GM18519 (cell line): ENCODE results near the gene RAPGEF6.
A peak's percentile ranks its signal among the peaks of the same experiment; 100 is the strongest.
"Not testable (repeated sequence)": the region's sequence is repeated elsewhere in the genome, so short reads cannot be mapped to it uniquely, and the experiment has no call there.

ENCODE experiments used
- ATAC-seq: cut with Tn5 transposase; IDR thresholded peaks from one replicate; pipeline ENCODE4 v1.9.1; 2021; ENCODE audit warnings: mild to moderate bottlenecking, moderate library complexity; ENCODE audit not compliant: unreplicated experiment, low FRiP score

Gene RAPGEF6

DNA sequence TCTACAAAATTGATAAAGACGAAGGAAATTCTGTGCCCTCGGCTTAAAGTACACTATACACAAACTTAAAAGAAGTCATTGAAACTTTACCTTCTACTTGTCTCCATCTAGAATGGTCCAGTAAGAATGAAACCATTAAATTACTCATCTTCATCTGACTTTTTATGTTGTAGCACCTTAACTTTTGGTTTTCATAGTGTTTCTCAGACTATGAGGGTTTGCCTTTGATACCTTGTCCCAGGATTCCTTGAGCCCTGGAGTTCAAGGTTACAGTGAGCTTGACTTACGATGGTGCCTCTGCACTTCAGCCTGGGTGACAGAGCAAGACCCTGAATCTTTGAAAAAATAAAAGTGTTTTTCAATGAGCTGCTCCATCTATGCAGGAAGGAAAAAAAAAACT lies 239.0 kb downstream of the RAPGEF6 start:
- ATAC-seq, result peak; percentile 91

DNA sequence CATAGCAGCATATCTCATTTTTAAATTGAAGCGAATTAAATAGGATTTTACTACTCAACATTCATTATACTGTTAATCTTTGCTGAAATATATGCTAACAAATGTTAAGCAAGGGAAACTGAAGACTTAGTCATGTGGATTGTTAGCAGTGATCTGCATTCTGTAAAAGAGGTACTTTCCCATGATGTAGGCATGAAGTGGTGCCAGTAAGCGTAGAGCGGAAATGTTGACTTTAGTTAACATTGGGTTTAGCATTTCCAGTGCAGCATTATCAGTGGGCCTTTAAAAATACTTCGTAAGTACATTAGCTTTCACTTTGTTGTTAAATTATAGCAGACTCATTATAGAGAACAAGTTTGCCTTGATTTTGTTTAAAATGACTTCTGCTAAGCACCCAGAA lies 240.9 kb downstream of the RAPGEF6 start:
- ATAC-seq, result peak; percentile 41

DNA sequence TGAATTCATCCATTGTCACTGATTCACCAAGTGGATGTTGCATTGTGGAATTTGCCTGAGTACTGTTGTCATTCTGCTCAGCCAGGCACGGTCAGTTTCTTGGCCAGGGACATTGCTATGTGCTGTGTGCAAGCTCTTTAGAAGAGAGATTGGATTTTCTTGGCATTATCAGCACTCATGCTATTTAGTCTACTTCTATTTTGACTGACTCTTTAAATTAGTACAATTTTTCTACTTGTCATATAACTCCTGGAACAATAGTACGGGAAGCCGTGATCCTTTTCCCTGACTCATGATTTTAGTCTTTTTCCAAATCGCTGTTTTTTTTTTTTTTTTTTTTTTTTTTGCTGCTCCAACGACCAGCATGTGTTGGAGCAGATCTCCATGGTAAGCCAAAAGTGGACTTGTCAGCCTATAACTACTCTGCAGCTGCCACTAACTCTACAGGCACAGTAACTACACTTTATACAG lies 241.5 kb downstream of the RAPGEF6 start:
- no peak for ATAC-seq

DNA sequence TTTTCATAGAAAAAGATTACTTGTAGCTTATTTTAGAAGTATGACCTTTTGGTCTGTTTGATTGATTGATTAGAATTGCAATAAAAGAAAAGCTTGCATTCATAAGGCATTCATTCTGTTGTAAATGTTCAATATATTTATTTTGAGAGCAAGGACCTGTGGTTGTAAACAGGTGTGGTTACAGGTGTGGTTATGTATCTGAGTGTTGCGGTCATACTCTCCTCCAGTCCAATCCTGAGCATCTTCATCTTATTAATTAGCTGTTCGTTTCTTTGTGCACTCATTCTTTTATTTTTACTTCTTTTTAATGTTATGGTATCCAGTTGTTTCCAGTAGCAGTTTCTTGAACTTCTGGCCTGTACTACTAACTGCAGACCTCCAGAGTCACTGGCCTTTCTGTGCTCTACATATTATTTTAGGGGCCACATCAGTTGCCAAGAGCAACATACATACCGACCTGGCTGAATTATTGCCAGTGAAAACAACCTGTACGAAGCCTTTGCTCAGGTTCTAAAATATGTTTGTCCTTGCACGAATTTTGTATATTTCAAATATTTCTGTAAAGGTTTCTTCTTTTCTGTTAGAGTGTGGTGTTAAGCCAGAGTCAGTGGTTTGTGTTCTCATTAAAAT lies 242.4 kb downstream of the RAPGEF6 start:
- no peak for ATAC-seq

DNA sequence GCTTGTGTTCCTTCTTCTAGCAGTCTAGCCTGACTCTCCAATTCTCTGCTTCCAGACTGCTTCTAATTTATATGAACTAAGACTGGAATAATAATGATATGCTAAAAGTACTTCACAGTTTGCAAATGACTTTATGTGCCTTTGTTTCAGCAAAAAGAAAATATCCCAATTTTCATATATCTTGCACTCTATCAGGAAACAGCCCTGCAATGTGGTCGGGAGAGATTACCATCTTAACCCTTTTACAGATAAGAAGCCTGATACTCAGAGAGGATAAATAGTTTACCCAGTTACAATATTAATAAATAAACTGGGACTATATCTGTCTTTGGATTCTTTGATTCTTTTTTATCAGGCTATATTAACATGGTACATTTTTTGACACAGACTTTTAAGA lies 245.2 kb downstream of the RAPGEF6 start:
- no peak for ATAC-seq

DNA sequence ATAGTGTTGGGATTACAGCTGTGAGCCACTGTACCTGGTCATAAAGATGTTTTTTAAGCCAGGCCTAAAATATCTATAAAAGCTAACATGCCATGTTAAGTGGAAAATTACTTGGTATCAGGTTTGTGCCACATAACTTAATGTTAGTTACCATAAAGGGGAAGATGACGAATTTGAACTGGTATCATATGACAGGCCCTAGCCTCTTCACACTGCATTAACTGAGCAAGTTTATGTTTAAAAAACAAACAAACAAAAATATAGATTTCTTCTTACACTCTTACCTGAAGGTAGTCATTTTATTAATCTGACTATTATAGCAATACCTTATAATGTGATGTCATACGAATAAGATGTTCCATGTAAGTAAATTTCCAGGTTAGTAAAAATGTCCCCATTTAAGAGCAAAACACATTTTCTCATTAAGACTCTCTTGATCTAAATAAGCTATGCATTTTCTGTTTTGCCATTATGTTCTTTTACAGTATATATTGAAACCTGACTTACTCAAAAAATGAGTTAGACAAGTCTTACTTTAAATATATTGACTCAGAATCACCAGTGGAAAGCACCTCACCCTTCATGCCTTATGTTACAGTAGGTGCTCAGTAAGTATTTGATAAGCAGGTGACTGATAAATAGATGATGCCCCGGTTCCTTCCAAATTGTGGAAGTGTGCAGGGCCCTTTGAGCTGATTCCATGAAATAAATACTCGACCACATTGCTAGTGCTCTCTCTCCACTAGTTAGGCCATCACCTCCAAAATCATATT lies 245.7 kb downstream of the RAPGEF6 start:
- no peak for ATAC-seq

DNA sequence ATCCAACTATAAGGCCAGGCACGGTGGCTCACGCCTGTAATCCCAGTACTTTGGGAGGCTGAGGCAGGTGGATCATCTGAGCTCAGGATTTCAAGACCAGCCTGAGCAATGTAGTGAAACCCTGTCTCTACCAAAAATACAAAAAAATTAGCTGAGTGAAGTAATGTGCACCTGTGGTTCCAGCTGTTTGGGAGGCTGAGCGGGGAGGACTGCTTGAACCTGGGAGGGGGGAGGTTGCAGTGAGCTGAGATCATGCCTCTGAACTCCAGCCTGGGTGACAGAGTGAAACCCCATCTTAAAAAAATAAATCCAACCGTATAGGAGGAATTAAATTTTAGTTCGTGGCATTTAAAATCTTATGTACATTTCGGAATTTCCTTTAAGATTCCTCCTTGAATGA lies 247.8 kb downstream of the RAPGEF6 start:
- ATAC-seq, result no peak

DNA sequence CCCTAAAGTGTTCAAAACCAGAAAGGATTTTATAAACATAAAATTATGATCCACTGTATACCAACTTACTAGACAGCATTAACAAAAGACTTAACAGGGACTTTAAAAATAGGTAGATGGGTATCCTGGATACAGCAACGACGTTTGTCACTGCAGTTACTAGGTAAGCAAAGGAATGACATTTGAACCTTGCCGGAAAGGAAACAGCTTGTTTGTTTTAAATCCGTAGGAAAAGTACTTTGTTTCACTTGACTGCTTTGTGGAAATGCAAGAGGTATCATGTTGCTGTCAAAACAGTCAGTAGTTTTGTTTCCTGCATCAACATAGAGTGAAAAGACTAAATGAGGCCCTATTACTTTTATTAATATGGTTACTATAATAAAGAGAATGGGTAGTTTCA lies 248.2 kb downstream of the RAPGEF6 start:
- no peak for ATAC-seq

DNA sequence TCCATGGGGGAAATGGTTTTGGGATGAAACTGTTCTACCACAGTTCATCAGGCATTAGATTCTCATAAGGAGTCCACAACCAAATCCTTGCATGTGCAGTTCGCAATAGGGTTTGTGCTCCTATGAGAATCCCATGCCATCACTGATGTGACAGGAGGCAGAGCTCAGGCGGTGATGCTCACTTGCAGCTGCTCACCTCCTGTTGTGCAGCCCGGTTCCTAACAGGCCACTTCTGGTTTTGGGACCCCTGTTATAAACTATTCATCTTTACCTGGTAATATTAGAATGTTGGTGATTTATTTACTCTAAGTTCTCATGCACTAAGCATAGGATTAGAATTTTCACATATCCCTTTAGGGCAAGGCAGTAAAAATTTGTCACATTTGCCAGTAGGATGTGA lies 248.9 kb downstream of the RAPGEF6 start:
- ATAC-seq, result no peak

DNA sequence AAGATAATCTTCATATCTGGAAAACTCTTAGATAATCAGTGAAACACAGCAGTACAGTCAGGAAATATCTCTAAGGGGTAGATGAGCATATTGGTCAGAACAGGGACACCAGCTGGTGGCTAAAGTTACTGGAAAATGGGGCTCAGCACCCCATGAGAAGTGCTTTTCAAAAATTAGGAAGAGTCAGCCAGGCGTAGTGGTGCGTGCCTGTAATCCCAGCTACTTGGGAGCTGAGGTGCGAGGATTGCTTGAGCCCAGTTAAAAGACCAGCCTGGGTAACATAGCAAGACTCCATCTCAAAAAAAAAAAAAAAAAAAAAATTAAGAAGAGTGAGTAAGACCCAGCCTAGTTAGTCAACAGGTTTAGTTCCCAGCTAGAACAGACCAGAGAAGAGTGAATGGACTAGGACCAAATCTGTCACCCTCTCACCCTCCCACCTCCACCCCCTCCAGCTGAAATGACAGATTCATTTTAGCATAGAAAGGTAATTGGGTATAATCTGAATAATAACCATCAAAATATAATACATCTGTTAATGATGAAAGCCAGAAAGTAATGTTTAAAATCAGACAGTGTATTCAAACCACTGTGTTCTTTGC lies 250.3 kb downstream of the RAPGEF6 start:
- ATAC-seq, result no peak

DNA sequence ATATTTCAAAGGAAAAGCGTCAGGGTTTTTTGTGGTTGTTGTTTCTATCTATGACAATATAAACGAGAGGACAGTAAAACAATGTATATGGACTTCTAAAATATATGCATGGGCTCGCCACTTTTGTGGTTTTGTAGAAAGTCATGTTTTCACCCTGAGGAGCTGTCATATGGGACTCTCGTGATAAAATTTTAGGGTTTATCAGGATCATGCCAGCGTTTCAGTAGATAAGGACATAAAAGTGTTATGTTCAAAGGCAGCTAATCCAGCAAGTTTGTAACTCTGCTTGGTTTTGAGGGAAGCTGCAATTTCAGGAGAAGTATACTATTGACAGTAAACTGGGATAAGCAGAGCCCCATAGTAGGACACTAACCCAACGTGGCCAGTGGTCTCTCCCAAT lies 250.9 kb downstream of the RAPGEF6 start:
- ATAC-seq, result no peak

DNA sequence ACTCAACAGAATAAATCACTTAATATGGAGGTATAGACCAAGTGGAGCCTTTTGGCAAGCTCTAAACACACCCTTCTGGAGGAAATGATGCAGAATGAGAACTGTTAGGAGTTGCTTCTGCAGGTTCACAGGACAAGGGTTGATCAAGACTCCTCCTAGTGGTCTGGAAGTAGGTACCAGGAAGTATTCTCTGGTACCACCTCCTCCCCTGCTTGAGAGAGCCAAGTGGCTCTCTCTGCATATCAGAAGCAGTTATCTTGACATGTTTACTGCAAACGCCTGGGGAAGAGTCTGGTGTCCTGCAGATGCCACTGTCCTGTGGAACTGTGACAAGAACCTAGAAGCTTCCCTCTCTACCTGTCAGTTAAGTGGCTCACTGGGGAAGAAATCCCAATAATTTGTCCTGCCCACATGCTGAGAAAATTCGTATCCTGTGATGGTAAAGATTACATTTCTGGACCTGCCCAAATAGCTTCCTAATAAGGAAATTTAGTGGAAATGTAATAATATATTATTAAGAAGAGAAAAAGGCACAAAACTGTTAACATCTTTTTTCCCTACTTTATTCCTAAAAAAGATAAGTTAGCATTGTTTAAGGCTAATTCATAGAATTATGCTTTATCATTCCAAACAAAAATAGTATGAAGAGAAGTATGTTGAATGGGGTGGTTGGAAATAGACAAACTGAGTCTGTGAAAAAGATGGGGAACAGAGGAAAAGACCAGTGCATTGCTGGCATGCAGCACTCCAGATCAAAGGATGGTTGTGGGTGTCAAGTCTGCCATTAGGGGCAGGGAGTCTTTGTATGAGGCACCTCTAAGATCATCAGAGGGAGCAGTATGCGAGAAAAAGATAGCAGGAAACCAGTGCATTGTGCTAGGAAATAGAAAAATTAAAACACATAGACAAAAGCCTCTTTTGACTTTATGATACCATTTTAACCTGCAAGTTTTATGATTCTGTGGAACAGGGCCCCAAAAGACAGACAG lies 252.3 kb downstream of the RAPGEF6 start:
- peak; percentile 66 for ATAC-seq

DNA sequence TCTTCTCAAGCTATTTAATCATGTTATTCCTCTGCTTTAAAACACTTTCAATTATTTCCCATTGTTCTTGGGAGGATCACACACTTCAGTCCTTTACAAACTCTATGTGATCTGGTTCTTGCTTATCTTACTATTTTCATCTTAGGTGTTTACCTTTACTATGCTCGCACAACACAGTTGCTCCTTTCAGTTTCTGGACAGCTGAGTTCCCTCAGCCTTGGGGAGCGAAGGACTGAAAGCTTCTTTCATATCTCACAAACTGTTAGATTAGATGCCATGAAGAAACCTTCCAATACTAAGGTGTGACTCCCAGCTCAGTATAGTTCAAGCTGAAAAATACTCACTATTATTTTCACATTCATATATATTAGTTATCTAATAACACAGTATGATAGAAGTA lies 253.3 kb downstream of the RAPGEF6 start:
- ATAC-seq, result peak; percentile 35

DNA sequence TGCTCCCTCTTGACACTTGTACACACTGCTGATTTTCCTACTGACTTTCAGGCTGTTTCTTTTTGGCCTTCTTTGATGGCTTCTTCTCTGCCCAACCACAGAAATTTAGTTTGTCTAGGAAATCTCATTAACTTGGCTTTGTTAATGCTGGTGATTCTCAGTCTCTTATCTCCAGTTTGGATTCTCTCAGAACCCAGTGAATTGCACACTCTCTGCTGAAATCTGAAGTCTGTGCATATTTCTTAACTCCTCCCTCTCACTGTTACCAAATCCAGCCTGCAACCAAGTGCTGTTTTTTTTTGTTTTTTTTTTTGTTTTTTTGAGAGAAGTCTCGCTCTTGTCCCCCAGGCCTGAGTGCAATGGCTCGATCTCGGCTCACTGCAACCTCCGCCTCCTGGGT lies 254.0 kb downstream of the RAPGEF6 start:
- no peak for ATAC-seq

DNA sequence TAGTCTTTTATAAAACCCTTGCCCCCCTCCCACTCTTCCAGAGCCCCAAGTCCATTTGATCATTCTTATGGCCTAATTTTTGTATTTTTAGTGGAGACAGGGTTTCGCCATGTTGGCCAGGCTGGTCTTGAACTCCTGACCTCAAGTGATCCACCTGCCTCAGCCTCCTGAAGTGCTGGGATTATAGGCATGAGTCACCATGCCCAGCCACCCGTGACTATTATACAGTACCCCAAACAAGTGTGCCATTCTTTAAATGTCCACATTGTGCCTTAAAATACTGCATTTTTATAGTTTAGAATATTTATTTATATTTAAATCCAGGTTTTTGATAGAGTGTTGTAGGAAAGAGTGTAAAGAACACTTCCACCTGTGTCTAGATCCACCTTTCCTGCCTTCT lies 254.8 kb downstream of the RAPGEF6 start:
- ATAC-seq, result not testable (repeated sequence)

DNA sequence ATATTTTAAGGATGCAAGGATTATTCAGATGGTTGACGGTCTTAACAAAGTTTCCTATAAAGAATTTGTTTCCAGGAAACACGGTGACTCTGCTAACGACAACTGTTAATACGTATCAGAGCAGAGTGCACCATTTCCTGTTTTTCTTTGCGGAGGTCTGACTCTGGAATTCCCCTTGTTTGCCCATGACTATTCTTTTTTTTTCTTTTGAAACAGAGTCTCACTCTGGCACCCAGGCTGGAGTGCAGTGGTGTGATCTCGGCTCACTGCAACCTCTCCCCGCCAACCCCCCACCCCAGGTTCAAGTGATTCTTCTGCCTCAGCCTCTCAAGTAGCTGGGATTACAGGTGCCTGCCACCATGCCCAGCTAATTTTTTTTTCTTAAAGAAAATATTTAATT lies 255.3 kb downstream of the RAPGEF6 start:
- no peak for ATAC-seq

DNA sequence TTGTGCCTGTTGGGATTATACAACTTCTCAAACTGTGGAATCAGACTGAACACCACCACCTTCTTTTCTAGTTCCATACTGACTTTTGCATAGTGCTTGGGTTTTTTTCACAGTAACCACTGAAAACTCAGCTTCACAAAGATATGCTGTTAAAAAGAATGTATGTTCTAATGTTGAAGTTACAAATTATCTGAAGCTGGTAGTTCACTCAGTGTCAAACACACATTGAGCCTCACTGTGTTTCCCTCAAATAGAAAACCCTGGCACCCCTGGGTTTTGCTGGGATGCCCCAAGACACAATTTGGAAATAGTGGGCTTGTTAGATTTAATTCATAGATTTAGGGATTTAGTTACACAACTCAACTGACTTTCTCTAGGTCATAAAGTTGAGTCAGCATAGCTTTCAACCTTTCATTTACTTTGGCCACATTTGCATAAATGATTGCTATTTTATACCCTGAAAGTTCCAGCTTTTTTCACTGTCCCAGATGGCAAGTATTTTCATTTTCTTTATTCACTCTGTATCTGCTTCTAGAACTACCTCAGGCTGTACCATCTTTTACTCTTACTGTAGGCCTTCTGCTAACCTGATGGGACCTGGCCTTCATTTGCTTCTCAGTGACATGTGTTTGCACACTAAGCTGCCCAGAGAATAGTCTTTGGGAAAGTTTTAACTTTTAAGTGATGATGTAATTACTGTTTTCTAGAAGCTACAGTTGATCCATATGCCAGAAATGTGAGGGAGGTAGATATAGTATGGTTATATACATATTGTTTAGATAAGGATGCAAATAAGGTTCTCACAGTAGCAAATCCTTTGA lies 256.1 kb downstream of the RAPGEF6 start:
- ATAC-seq, result no peak

DNA sequence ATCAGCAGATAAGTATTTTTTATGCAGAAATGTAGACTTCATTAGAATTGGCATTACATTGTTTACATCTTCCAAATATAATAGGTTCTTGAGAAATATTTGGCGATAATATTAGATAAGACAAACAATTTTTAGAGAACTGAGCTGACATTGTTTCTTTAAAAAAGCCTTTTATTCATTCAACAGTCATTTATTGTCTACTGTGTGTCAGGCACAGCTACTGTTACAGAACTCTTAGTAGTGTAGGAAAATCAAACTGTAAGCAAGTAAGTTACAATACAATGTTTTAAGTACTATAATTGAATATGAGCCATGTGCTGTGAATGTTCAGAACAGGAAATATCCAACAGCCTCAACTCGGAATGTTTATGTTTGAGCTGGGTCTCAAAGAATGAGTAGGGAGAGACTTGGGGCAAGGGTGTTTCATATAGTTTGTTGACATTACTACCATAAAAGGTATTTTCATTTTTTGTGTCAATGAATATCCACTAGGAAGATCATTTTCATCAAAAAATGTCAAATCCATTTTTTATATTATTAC lies 257.2 kb downstream of the RAPGEF6 start:
- ATAC-seq, result no peak

DNA sequence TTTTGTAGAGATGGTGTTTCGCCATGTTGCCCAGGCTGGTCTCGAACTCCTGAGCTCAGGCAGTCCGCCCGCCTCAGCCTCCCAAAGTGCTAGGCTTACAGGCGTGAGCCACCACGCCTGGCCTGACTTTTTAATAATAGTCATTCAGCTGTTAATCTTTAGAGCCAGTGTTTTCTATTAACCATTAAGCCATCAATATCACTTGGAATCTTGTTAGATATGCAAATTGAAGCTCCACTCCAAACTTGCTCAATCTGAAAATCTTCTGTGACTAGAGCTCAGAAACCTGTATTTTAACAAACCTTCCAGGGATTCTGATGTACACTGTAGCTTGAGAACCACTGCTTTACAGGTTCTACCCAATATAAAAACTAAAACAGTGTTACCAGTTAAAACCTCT lies 257.7 kb downstream of the RAPGEF6 start:
- no peak for ATAC-seq

DNA sequence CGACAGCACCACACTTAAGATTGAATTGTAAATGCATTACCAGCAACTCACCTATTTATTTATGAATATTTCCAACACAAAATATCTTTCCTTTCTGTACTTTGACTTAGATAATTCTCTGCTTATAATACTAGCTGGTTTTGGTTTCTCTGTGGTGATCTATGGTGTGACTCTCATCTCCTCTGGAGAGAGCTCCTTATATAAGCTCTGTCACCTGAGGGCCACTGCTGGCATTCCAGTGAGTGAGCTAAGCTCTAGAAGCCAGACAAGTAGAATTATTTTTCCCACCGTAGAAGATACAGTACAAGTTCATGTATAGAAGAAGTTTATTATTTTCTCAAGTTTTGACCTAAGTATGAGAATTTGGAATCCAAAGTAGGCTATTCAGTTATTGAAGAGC lies 259.7 kb downstream of the RAPGEF6 start:
- no peak for ATAC-seq
